Mammary epithelial cell (primary cell): ENCODE results near the gene DIP2A.

Experiments used
- EZH2 ChIP-seq: IDR thresholded peaks from 2 replicates; pipeline ENCODE4 v1.6.1; 2012; ENCODE audit warnings: low read length, inconsistent platforms, borderline replicate concordance
- TF ChIP-seq, protein P1 (sequence below), 2 donors: IDR thresholded peaks in 1 of 2; conservative IDR thresholded peaks in 1 of 2; 2 replicates each; pipeline ENCODE4 v1.5.1; 2011 to 2012; ENCODE audit warnings: inconsistent platforms in 2 of 2, low read length in 2 of 2, mild to moderate bottlenecking in 2 of 2, control low read depth in 1 of 2, low read depth in 1 of 2; ENCODE audit not compliant: insufficient read depth in 1 of 2; ENCODE audit errors: extremely low read depth in 1 of 2

DNA sequence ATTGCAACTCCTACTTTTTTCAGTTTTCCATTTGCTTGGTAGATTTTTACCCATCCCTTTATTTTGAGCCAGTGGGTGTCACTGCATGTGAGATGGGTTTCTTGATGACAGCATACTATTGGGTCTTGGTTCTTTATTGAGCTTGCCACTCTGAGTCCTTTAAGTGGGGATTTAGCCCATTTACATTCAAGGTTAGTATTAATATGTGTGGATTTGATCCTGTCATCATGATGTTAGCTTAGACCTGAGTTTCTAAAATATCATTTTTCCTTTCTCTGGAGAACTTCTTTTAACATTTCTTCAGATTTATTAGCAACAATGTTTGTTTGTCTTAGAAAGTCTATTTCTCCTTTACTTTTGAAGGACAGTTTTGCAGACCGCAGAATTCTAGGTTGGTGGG lies 158.0 kb downstream of the DIP2A start:
- TF ChIP-seq, protein P1, sequence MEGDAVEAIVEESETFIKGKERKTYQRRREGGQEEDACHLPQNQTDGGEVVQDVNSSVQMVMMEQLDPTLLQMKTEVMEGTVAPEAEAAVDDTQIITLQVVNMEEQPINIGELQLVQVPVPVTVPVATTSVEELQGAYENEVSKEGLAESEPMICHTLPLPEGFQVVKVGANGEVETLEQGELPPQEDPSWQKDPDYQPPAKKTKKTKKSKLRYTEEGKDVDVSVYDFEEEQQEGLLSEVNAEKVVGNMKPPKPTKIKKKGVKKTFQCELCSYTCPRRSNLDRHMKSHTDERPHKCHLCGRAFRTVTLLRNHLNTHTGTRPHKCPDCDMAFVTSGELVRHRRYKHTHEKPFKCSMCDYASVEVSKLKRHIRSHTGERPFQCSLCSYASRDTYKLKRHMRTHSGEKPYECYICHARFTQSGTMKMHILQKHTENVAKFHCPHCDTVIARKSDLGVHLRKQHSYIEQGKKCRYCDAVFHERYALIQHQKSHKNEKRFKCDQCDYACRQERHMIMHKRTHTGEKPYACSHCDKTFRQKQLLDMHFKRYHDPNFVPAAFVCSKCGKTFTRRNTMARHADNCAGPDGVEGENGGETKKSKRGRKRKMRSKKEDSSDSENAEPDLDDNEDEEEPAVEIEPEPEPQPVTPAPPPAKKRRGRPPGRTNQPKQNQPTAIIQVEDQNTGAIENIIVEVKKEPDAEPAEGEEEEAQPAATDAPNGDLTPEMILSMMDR (conservative IDR thresholded peaks at IDR 0.05 in 1 of 2, IDR thresholded peaks at IDR 0.05 in 1 of 2; ENCODE audit: extremely low read depth in 1 of 2, insufficient read depth in 1 of 2, low read depth in 1 of 2, low read length in 2 of 2) = no peak
- TF ChIP-seq EZH2 = no peak
